HepG2 (cell line): ENCODE data around the gene CCDC87. TPM values are rescaled to one million over a fixed set of nuclear protein-coding genes. Genes with fewer than 3 reads are reported as not detected.
A peak's percentile ranks its signal among the peaks of the same experiment; 100 is the strongest.

Experiments
- CBFB ChIP-seq: sonication (generic); formaldehyde crosslinking; IDR thresholded peaks from 2 replicates; pipeline ENCODE4 v1.4.0; 2020; ENCODE audit warnings: missing genetic modification reagents
- CEBPB ChIP-seq: IDR thresholded peaks from 2 replicates; pipeline ENCODE4 v1.6.1; 2011; ENCODE audit warnings: low read depth, low read length, improper control_type of control experiment, borderline replicate concordance
- DMAP1 ChIP-seq: IDR thresholded peaks from 2 replicates; pipeline ENCODE4 v1.6.1; 2016
- FOXP1 ChIP-seq, 2 experiments: fragments of 450-650 bp in 1 of 2; IDR thresholded peaks; 2 replicates each; pipeline ENCODE4 v1.6.1; 2017 to 2018; ENCODE audit warnings: antibody characterized with exemption in 1 of 2
- KMT2A ChIP-seq: sonication (generic); formaldehyde crosslinking; IDR thresholded peaks from 2 replicates; pipeline ENCODE4 v1.4.0; 2020; ENCODE audit warnings: missing genetic modification reagents
- NR2C2 ChIP-seq: sonication (generic); formaldehyde crosslinking; IDR thresholded peaks from 2 replicates; pipeline ENCODE4 v1.4.0; 2020; ENCODE audit warnings: missing genetic modification reagents, mild to moderate bottlenecking, moderate library complexity, borderline replicate concordance
- NRL ChIP-seq: sonication (generic); formaldehyde crosslinking; IDR thresholded peaks from 2 replicates; pipeline ENCODE4 v1.5.0; 2020; ENCODE audit warnings: missing genetic modification reagents, mild to moderate bottlenecking, moderate library complexity, borderline replicate concordance
- REPIN1 ChIP-seq: sonication (generic); formaldehyde crosslinking; IDR thresholded peaks from 2 replicates; pipeline ENCODE4 v1.8.0; 2022; ENCODE audit warnings: missing genetic modification reagents, low read depth, mild to moderate bottlenecking, borderline replicate concordance
- SIN3A ChIP-seq: IDR thresholded peaks from 2 replicates; pipeline ENCODE4 v1.6.1; 2011; ENCODE audit warnings: low read depth, mild to moderate bottlenecking, control low read depth, low read length, borderline replicate concordance
- SOX6 ChIP-seq, 2 experiments: fragments of 450-650 bp in 1 of 2; sonication (generic) in 1 of 2; formaldehyde crosslinking in 1 of 2; IDR thresholded peaks; 2 replicates each; pipeline versions ENCODE4 v1.4.0 to v1.6.1; 2017 to 2020; ENCODE audit warnings: antibody characterized with exemption in 1 of 2, mild to moderate bottlenecking in 1 of 2, missing genetic modification reagents in 1 of 2
- THYN1 ChIP-seq: sonication (generic); formaldehyde crosslinking; IDR thresholded peaks from 2 replicates; pipeline ENCODE4 v1.8.1; 2023; ENCODE audit warnings: low read depth, mild to moderate bottlenecking, moderate library complexity, missing genetic modification reagents, borderline replicate concordance
- ZFP1 ChIP-seq: IDR thresholded peaks from 2 replicates; pipeline ENCODE4 v1.6.1; 2016
- ZNF30 ChIP-seq: sonication (generic); formaldehyde crosslinking; IDR thresholded peaks from 2 replicates; pipeline ENCODE4 v1.5.0; 2020; ENCODE audit warnings: mild to moderate bottlenecking, missing genetic modification reagents
- ZNF598 ChIP-seq: sonication (generic); formaldehyde crosslinking; IDR thresholded peaks from 2 replicates; pipeline ENCODE4 v1.5.1; 2020; ENCODE audit warnings: mild to moderate bottlenecking, missing genetic modification reagents, borderline replicate concordance
- ZNF737 ChIP-seq: sonication (generic); formaldehyde crosslinking; IDR thresholded peaks from 2 replicates; pipeline ENCODE4 v1.5.0; 2020; ENCODE audit warnings: missing genetic modification reagents, mild to moderate bottlenecking, borderline replicate concordance
- ZNF772 ChIP-seq: sonication (generic); formaldehyde crosslinking; IDR thresholded peaks from 2 replicates; pipeline ENCODE4 v1.5.0; 2020; ENCODE audit warnings: mild to moderate bottlenecking, missing genetic modification reagents
- ZNF790 ChIP-seq: sonication (generic); formaldehyde crosslinking; IDR thresholded peaks from 2 replicates; pipeline ENCODE4 v1.8.0; 2022; ENCODE audit warnings: missing genetic modification reagents, mild to moderate bottlenecking, borderline replicate concordance
- polyA plus RNA-seq, 8 experiments: library from polyadenylated mRNA; depleted of rRNA in 3 of 8; stranded (reverse) in 7 of 8; unstranded in 1 of 8; fragments of >200 nt; fragmentation: Illumina TruSeq in 4 of 8; extraction: Trizol in 4 of 8; gene quantifications; 2 replicates each; pipeline versions ENCODE4 v1.2.1 to v1.2.3, GENCODE V29; 2011 to 2016; ENCODE audit warnings: low read depth in 4 of 8, missing spikeins in 1 of 8, mixed read lengths in 1 of 8; ENCODE audit not compliant: insufficient read depth in 1 of 8
- total RNA-seq, 5 experiments: library from RNA; depleted of rRNA; stranded (reverse); fragments of >200 nt; fragmentation: Illumina TruSeq; extraction: Trizol; gene quantifications; 2 replicates each; pipeline ENCODE4 v1.2.3, GENCODE V29; 2016; ENCODE audit warnings: low read depth in 1 of 5
- TF ChIP-seq, protein P1 (sequence below): sonication (generic); formaldehyde crosslinking; IDR thresholded peaks from 2 replicates; pipeline ENCODE4 v1.4.0; 2020; ENCODE audit warnings: missing genetic modification reagents
- TF ChIP-seq, protein P2 (sequence below): sonication (generic); formaldehyde crosslinking; IDR thresholded peaks from 2 replicates; pipeline ENCODE4 v1.8.1; 2023; ENCODE audit warnings: missing genetic modification reagents, inconsistent platforms, borderline replicate concordance
- TF ChIP-seq, protein P3 (sequence below): sonication (generic); formaldehyde crosslinking; IDR thresholded peaks from 2 replicates; pipeline ENCODE4 v1.5.1; 2020; ENCODE audit warnings: missing genetic modification reagents, mild to moderate bottlenecking, borderline replicate concordance
- TF ChIP-seq, protein P4 (sequence below): sonication (generic); formaldehyde crosslinking; IDR thresholded peaks from 2 replicates; pipeline ENCODE4 v1.4.0; 2020; ENCODE audit warnings: mild to moderate bottlenecking, low read depth, missing genetic modification reagents
- TF ChIP-seq, protein P5 (sequence below): sonication (generic); formaldehyde crosslinking; IDR thresholded peaks from 2 replicates; pipeline ENCODE4 v1.4.0; 2020; ENCODE audit warnings: mild to moderate bottlenecking, missing genetic modification reagents

The CCDC87 gene
- total and polyA plus RNA-seq, 2 of the 13 experiments (the other 11 are each of a cell fraction or from before 2014, with no cell fraction given): 0.05 to 0.42 TPM

DNA sequence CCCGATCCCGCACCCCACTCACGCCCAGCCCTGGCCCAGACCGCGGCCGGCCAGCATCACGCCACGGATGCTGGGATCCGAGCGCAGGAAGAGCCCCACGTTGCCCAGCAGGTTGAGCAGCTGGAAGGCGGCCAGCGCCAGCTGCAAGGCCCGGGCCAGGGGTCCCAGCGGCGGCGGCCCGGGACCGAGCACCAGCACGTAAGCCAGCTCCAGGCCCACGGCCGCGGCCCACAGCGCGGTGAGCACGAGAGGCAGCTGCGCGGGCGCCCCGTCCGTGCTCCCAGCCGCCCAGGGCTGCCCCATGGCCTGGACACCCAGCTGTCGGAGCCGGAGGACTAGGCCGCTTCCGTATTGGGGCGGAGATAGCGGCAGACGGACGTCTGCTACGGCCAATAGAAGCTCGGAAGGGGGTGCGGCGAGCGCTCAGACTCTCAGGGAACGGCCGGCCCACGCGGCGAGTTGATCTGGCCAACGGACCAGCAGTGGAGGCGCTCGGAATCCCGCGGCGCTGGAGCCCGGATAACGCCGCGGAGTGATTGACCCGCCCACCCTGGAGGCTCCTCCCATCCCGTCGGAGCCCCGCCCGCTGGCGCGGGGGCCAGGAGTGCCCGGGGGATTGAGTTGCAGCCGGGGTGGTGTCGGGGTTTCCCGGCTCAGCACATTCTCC is 47.0 kb downstream of the CCDC87 start, which contains the start of gene ZDHHC24 (continued):
- TF ChIP-seq THYN1: no peak
- TF ChIP-seq, protein P1, sequence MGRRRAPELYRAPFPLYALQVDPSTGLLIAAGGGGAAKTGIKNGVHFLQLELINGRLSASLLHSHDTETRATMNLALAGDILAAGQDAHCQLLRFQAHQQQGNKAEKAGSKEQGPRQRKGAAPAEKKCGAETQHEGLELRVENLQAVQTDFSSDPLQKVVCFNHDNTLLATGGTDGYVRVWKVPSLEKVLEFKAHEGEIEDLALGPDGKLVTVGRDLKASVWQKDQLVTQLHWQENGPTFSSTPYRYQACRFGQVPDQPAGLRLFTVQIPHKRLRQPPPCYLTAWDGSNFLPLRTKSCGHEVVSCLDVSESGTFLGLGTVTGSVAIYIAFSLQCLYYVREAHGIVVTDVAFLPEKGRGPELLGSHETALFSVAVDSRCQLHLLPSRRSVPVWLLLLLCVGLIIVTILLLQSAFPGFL (CRISPR knock-in tag): no peak
- no peak for TF ChIP-seq ZNF737 (CRISPR knock-in tag)
- no peak for TF ChIP-seq SOX6 (IDR thresholded peaks at IDR 0.05)
- TF ChIP-seq SOX6 (CRISPR knock-in tag; IDR thresholded peaks at IDR 0.05): peak; percentile 28; the same call in 1 of the 2 replicates
- TF ChIP-seq DMAP1 (CRISPR knock-in tag): no peak; the same call in 1 of the 2 replicates
- TF ChIP-seq, protein P2, sequence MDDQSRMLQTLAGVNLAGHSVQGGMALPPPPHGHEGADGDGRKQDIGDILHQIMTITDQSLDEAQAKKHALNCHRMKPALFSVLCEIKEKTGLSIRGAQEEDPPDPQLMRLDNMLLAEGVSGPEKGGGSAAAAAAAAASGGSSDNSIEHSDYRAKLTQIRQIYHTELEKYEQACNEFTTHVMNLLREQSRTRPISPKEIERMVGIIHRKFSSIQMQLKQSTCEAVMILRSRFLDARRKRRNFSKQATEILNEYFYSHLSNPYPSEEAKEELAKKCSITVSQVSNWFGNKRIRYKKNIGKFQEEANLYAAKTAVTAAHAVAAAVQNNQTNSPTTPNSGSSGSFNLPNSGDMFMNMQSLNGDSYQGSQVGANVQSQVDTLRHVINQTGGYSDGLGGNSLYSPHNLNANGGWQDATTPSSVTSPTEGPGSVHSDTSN (CRISPR knock-in tag): peak; percentile 86; the same call in 1 of the 2 replicates
- TF ChIP-seq NR2C2 (CRISPR knock-in tag): no peak
- TF ChIP-seq, protein P3, sequence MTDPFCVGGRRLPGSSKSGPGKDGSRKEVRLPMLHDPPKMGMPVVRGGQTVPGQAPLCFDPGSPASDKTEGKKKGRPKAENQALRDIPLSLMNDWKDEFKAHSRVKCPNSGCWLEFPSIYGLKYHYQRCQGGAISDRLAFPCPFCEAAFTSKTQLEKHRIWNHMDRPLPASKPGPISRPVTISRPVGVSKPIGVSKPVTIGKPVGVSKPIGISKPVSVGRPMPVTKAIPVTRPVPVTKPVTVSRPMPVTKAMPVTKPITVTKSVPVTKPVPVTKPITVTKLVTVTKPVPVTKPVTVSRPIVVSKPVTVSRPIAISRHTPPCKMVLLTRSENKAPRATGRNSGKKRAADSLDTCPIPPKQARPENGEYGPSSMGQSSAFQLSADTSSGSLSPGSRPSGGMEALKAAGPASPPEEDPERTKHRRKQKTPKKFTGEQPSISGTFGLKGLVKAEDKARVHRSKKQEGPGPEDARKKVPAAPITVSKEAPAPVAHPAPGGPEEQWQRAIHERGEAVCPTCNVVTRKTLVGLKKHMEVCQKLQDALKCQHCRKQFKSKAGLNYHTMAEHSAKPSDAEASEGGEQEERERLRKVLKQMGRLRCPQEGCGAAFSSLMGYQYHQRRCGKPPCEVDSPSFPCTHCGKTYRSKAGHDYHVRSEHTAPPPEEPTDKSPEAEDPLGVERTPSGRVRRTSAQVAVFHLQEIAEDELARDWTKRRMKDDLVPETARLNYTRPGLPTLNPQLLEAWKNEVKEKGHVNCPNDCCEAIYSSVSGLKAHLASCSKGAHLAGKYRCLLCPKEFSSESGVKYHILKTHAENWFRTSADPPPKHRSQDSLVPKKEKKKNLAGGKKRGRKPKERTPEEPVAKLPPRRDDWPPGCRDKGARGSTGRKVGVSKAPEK (CRISPR knock-in tag): no peak
- TF ChIP-seq CBFB (CRISPR knock-in tag): no peak; the same call in 1 of the 2 replicates
- TF ChIP-seq FOXP1 (IDR thresholded peaks at IDR 0.05): no peak
- no peak for TF ChIP-seq FOXP1 (CRISPR knock-in tag; IDR thresholded peaks at IDR 0.05)
- TF ChIP-seq ZFP1: no peak
- TF ChIP-seq SIN3A: peak; percentile 88
- TF ChIP-seq NRL (CRISPR knock-in tag): no peak
- TF ChIP-seq KMT2A (CRISPR knock-in tag): peak; percentile 3; the same call in 1 of the 2 replicates
- TF ChIP-seq, protein P4, sequence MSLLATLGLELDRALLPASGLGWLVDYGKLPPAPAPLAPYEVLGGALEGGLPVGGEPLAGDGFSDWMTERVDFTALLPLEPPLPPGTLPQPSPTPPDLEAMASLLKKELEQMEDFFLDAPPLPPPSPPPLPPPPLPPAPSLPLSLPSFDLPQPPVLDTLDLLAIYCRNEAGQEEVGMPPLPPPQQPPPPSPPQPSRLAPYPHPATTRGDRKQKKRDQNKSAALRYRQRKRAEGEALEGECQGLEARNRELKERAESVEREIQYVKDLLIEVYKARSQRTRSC (CRISPR knock-in tag): no peak
- TF ChIP-seq, protein P5, sequence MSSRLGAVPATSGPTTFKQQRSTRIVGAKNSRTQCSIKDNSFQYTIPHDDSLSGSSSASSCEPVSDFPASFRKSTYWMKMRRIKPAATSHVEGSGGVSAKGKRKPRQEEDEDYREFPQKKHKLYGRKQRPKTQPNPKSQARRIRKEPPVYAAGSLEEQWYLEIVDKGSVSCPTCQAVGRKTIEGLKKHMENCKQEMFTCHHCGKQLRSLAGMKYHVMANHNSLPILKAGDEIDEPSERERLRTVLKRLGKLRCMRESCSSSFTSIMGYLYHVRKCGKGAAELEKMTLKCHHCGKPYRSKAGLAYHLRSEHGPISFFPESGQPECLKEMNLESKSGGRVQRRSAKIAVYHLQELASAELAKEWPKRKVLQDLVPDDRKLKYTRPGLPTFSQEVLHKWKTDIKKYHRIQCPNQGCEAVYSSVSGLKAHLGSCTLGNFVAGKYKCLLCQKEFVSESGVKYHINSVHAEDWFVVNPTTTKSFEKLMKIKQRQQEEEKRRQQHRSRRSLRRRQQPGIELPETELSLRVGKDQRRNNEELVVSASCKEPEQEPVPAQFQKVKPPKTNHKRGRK (CRISPR knock-in tag): no peak
- TF ChIP-seq ZNF772: peak; percentile 37
- no peak; the same call in 1 of the 2 replicates for TF ChIP-seq REPIN1
- no peak for TF ChIP-seq CEBPB
- no peak for TF ChIP-seq ZNF30 (CRISPR knock-in tag)
- no peak for TF ChIP-seq ZNF790
- TF ChIP-seq ZNF598 (CRISPR knock-in tag): no peak
